ENCODE data around the gene CTTN. TPM values are rescaled to one million over a fixed set of nuclear protein-coding genes. Genes with fewer than 3 reads are reported as not detected.

The CTTN gene
- total and polyA plus RNA-seq, 9 of the 15 experiments (the other 6 are each of a cell fraction or from before 2014, with no cell fraction given), result 9.9 to 158 (median 99.7) TPM

- peak; percentile 68 for TF ChIP-seq CBFA2T3 (IDR thresholded peaks at IDR 0.05)
- peak; percentile 71 for TF ChIP-seq PKNOX1 (IDR thresholded peaks at IDR 0.05)
- TF ChIP-seq NR2F6 (CRISPR knock-in tag; IDR thresholded peaks at IDR 0.05), result no peak
- TF ChIP-seq JUN (IDR thresholded peaks at IDR 0.05; ENCODE audit: borderline replicate concordance, low read depth, low read length), result no peak
- no peak for TF ChIP-seq JUN (CRISPR knock-in tag; IDR thresholded peaks at IDR 0.05; ENCODE audit: borderline replicate concordance)
- TF ChIP-seq MEF2A (IDR thresholded peaks at IDR 0.05; ENCODE audit: control insufficient read depth, low read depth, low read length), result no peak
- TF ChIP-seq TCF3 (CRISPR knock-in tag; IDR thresholded peaks at IDR 0.05), result peak; percentile 45
- TF ChIP-seq ZFP30 (CRISPR knock-in tag; IDR thresholded peaks at IDR 0.05; ENCODE audit: borderline replicate concordance), result no peak
- no peak for TF ChIP-seq C11orf30 (IDR thresholded peaks at IDR 0.05; ENCODE audit: low read depth)
- TF ChIP-seq ZNF639 (CRISPR knock-in tag; conservative IDR thresholded peaks at IDR 0.05 in 1 of 2, IDR thresholded peaks at IDR 0.05 in 1 of 2), result no peak
- TF ChIP-seq TAL1 (IDR thresholded peaks at IDR 0.05), result peak; percentile 40; the same call in 1 of the 2 replicates
- no peak for TF ChIP-seq PHB2 (IDR thresholded peaks at IDR 0.05; ENCODE audit: low read depth)
- no peak for TF ChIP-seq ZNF512 (tag; IDR thresholded peaks at IDR 0.05)
- TF ChIP-seq MTA3 (IDR thresholded peaks at IDR 0.05; ENCODE audit: borderline replicate concordance), result no peak
- no peak for TF ChIP-seq MLX (CRISPR knock-in tag; conservative IDR thresholded peaks at IDR 0.05)
- TF ChIP-seq THRB (CRISPR knock-in tag; conservative IDR thresholded peaks at IDR 0.05), result no peak
- TF ChIP-seq HDGF (IDR thresholded peaks at IDR 0.05), result no peak
- no peak for TF ChIP-seq ZNF609 (CRISPR knock-in tag; IDR thresholded peaks at IDR 0.05; ENCODE audit: borderline replicate concordance)
Measured at GRCh38 chr11:70352100-70352499, 46.2 kb upstream of the CTTN start (continued).

Measured in K562 (cell line).